ENCODE results near the gene TEX9. TPM values are rescaled to one million over a fixed set of nuclear protein-coding genes. Genes with fewer than 3 reads are reported as not detected.

TEX9 gene
- total RNA-seq, 2 experiments from 2014 or later: 0.79 to 0.85 TPM

DNA sequence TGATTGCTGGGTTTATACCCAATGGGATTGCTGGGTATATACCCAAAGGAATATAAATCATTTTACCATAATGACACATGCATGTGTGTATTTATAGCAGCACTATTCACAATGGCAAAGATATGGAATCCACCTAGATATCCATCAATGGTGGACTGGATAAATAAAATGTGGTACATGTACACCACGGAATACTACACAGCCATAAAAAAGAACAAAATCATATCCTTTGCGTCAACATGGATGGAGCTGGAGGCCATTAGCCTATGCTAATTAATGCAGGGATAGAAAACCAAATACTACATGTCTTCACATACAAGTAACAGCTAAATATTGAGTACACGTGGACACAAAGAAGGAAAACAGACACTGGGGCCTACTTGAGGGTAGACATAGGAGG lies 77.1 kb downstream of the TEX9 start:
- H3K27ac Mint-ChIP-seq: no peak overlapping the region
- ATAC-seq (no peak), DNase-seq (no peak)
- no peaks in the 10 kb centered on the region for H3K4me1 Mint-ChIP-seq (ENCODE audit: low read depth)
- intact Hi-C loops (cut with micrococcal nuclease): no loop called here
- H3K4me3 Mint-ChIP-seq: no peak overlapping the region
- no peaks in the 10 kb centered on the region for H3K36me3 Mint-ChIP-seq (ENCODE audit: low read depth)
- peaks cover 4% of the 10 kb centered on the region for H3K9me3 Mint-ChIP-seq
- TF ChIP-seq, protein P1, sequence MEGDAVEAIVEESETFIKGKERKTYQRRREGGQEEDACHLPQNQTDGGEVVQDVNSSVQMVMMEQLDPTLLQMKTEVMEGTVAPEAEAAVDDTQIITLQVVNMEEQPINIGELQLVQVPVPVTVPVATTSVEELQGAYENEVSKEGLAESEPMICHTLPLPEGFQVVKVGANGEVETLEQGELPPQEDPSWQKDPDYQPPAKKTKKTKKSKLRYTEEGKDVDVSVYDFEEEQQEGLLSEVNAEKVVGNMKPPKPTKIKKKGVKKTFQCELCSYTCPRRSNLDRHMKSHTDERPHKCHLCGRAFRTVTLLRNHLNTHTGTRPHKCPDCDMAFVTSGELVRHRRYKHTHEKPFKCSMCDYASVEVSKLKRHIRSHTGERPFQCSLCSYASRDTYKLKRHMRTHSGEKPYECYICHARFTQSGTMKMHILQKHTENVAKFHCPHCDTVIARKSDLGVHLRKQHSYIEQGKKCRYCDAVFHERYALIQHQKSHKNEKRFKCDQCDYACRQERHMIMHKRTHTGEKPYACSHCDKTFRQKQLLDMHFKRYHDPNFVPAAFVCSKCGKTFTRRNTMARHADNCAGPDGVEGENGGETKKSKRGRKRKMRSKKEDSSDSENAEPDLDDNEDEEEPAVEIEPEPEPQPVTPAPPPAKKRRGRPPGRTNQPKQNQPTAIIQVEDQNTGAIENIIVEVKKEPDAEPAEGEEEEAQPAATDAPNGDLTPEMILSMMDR (IDR thresholded peaks at IDR 0.05): no peak
- no peaks in the 10 kb centered on the region for H3K27me3 Mint-ChIP-seq
- POLR2A ChIA-PET: no interaction called here
- CTCF ChIA-PET: no interaction called here

DNA sequence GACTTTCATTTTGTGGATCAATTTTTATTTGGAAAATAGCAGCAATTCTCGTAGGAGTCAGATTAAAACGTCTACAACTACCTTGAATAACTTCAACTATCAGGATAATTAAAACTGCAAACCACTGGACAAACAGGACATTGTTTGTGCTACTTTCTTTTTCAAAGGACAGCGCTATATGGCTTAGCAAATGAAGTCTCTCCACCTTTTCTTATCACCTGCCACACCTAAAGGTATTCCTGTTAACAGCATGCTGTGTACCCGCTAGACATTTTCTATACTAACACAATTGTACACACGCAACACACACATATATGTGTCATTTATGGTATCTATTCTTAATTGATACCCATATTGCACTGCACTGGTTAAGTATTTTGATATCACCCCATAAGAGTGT lies 80.5 kb downstream of the TEX9 start:
- peaks cover 4% of the 10 kb centered on the region for H3K9me3 Mint-ChIP-seq
- DNase-seq: no peak
- H3K36me3 Mint-ChIP-seq (ENCODE audit: low read depth): no peaks in the 10 kb centered on the region
- intact Hi-C loops (cut with micrococcal nuclease): no loop called here
- H3K27me3 Mint-ChIP-seq: no peaks in the 10 kb centered on the region
- TF ChIP-seq, protein P1 (IDR thresholded peaks at IDR 0.05): no peak
- CTCF ChIA-PET: no interaction called here
- no peak overlapping the region for H3K27ac Mint-ChIP-seq
- no peak overlapping the region for H3K4me3 Mint-ChIP-seq
- POLR2A ChIA-PET: no interaction called here
- H3K4me1 Mint-ChIP-seq (ENCODE audit: low read depth): no peaks in the 10 kb centered on the region
- ATAC-seq: no peak

DNA sequence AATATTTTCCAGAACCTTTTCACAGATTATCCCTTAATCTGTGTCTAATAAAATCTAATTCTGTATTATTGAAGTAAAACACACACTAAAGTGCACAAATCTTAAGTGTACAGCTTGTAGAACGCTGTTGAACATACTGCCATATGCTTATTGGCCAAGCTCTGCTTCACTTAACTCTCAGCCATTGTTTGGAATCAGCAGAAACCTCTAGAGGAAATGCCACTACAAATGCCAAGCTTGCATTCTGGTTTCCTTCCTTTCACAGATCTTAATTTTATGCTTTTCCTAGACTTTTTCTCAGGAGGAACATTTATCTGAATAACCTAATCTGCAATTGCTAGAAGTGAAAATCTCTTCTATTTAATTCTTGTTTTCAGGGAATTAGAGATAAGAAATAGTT lies 89.6 kb downstream of the TEX9 start:
- Mint-ChIP-seq H3K36me3 (ENCODE audit: low read depth) (no peaks in the 10 kb centered on the region), H3K27me3 (peaks cover 8% of the 10 kb centered on the region), H3K4me1 (ENCODE audit: low read depth) (no peaks in the 10 kb centered on the region), H3K9me3 (no peaks in the 10 kb centered on the region), H3K27ac (no peak overlapping the region), H3K4me3 (no peak overlapping the region)
- ATAC-seq (no peak), DNase-seq (no peak)
- ChIA-PET CTCF (no interaction called here), POLR2A (no interaction called here)
- intact Hi-C loops (cut with micrococcal nuclease): no loop called here
- TF ChIP-seq, protein P1 (IDR thresholded peaks at IDR 0.05): no peak

DNA sequence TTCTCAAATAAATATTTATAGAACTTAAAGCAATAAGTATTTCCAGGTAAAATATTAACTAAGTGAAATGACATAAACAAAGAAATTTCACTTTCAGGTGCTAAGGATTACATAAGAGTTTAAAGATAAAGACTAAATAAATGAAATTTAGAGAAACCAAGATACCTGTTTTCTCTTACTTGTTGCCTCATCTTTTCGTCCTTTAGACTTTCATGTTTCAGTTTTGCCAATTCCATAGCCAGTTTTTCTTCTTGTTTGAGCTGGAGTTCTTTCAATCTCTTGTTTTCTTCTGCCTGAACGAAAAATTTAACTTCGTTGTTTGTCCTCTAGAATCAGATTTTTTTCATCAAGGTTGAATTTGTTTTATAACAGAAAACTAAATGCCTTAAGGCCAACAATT lies 91.0 kb downstream of the TEX9 start:
- ATAC-seq (no peak), DNase-seq (no peak)
- intact Hi-C loops (cut with micrococcal nuclease): no loop called here
- Mint-ChIP-seq H3K4me3 (no peak overlapping the region), H3K9me3 (no peaks in the 10 kb centered on the region), H3K4me1 (ENCODE audit: low read depth) (no peaks in the 10 kb centered on the region), H3K27me3 (peaks cover 13% of the 10 kb centered on the region), H3K36me3 (ENCODE audit: low read depth) (no peaks in the 10 kb centered on the region), H3K27ac (no peak overlapping the region)
- TF ChIP-seq, protein P1 (IDR thresholded peaks at IDR 0.05): no peak
- ChIA-PET POLR2A (no interaction called here), CTCF (no interaction called here)

DNA sequence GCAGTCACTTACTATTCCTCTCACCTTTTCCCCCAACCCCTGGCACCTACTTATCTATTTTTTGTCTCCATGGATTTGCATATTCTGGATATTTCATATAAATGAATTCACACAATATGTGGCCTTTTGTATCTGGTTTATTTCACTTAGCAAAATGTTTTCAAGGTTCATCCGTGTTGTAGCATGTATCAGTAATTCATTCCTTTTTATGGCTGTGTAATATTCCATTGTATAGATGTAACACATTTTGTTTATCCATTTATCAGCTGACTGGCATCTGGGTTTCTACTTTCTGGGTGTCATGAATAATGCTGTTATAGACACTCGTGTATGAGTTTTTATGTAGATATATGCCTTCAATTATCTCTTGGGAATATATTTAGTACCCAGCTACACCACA lies 93.9 kb downstream of the TEX9 start:
- no peak for DNase-seq
- intact Hi-C loops (cut with micrococcal nuclease): no loop called here
- TF ChIP-seq, protein P1 (IDR thresholded peaks at IDR 0.05): no peak
- Mint-ChIP-seq H3K36me3 (ENCODE audit: low read depth) (no peaks in the 10 kb centered on the region), H3K4me1 (ENCODE audit: low read depth) (no peaks in the 10 kb centered on the region), H3K9me3 (no peaks in the 10 kb centered on the region), H3K27me3 (peaks cover 20% of the 10 kb centered on the region), H3K27ac (no peak overlapping the region), H3K4me3 (no peak overlapping the region)
- no peak for ATAC-seq
- POLR2A ChIA-PET: interaction anchor here (1.0 kb wide), 1 partner anchor 11 kb away, joined by 3 read pairs; no protein-coding TSS in a partner anchor
- CTCF ChIA-PET: interaction anchor here (0.9 kb wide), 1 partner anchor 32 kb away, joined by 3 read pairs; no protein-coding TSS in a partner anchor
